GM23338 (cell line): ENCODE measurements around the gene HPGD. TPM values are rescaled to one million over a fixed set of nuclear protein-coding genes. Genes with fewer than 3 reads are reported as not detected.

Source experiments
- ATAC-seq: fragments of 200-7000 bp; cut with Tn5 transposase; 3 replicates; pipeline ENCODE4 v1.9.1; 2020
- DNase-seq: peaks from one replicate; pipeline ENCODE4 v3.0.0-alpha.2; 2015; ENCODE audit warnings: low spot score
- H2AFZ ChIP-seq: fragments of 200-600 bp; sonication (generic); 2 replicates; pipeline ENCODE4 v1.8.0; 2016; ENCODE audit warnings: antibody characterized with exemption, mild to moderate bottlenecking, moderate library complexity
- H3F3A ChIP-seq: fragments of 200-600 bp; sonication (generic); replicated peaks from 2 replicates; pipeline ENCODE4 v1.8.0; 2017; ENCODE audit warnings: antibody characterized with exemption, mixed run types, low read depth
- H3K27ac ChIP-seq: fragments of 200-600 bp; sonication (generic); 2 replicates; pipeline ENCODE4 v1.6.1; 2016; ENCODE audit warnings: low read depth
- H3K27me3 ChIP-seq: fragments of 200-600 bp; sonication (generic); 2 replicates; pipeline ENCODE4 v1.8.0; 2016; ENCODE audit warnings: mild to moderate bottlenecking, mixed run types, moderate library complexity; ENCODE audit not compliant: insufficient read depth
- H3K36me3 ChIP-seq: fragments of 200-600 bp; sonication (generic); 2 replicates; pipeline ENCODE4 v1.8.0; 2016; ENCODE audit warnings: mild to moderate bottlenecking; ENCODE audit not compliant: insufficient read depth
- H3K4me1 ChIP-seq: fragments of 200-600 bp; sonication (generic); 2 replicates; pipeline ENCODE4 v1.8.0; 2016; ENCODE audit warnings: mild to moderate bottlenecking, moderate library complexity; ENCODE audit not compliant: insufficient read depth
- H3K4me2 ChIP-seq: fragments of 200-600 bp; sonication (generic); 2 replicates; pipeline ENCODE4 v1.7.1; 2017; ENCODE audit warnings: mixed run types
- H3K4me3 ChIP-seq: fragments of 200-600 bp; sonication (generic); 2 replicates; pipeline ENCODE4 v1.6.1; 2016; ENCODE audit warnings: mixed run types
- H3K79me2 ChIP-seq: fragments of 200-600 bp; sonication (generic); replicated peaks from 2 replicates; pipeline ENCODE4 v1.8.0; 2017; ENCODE audit warnings: mild to moderate bottlenecking; ENCODE audit not compliant: insufficient read depth
- H3K9me2 ChIP-seq: fragments of 200-600 bp; sonication (generic); 2 replicates; pipeline ENCODE4 v1.8.0; 2017; ENCODE audit not compliant: insufficient read depth
- H4K20me1 ChIP-seq: fragments of 200-600 bp; sonication (generic); replicated peaks from 2 replicates; pipeline ENCODE4 v1.8.0; 2017; ENCODE audit warnings: mild to moderate bottlenecking; ENCODE audit not compliant: insufficient read depth
- H3K27ac Mint-ChIP-seq: 2 replicates; pipeline ENCODE4 v1.8.0; 2020; ENCODE audit warnings: inconsistent platforms, mild to moderate bottlenecking, moderate library complexity, mixed read lengths
- H3K27me3 Mint-ChIP-seq: 3 replicates; pipeline ENCODE4 v1.8.0; 2022; ENCODE audit warnings: low read depth, mild to moderate bottlenecking, moderate library complexity, mixed read lengths, inconsistent platforms; ENCODE audit not compliant: insufficient read depth, poor library complexity
- H3K36me3 Mint-ChIP-seq: 3 replicates; pipeline ENCODE4 v1.8.0; 2021; ENCODE audit warnings: low read depth, mild to moderate bottlenecking, inconsistent platforms, moderate library complexity, mixed read lengths
- H3K4me1 Mint-ChIP-seq: 3 replicates; pipeline ENCODE4 v1.8.0; 2020; ENCODE audit warnings: mild to moderate bottlenecking, inconsistent platforms, mixed read lengths
- H3K4me3 Mint-ChIP-seq: 3 replicates; pipeline ENCODE4 v1.8.0; 2021; ENCODE audit warnings: moderate library complexity, mild to moderate bottlenecking, inconsistent platforms, mixed read lengths
- H3K9me3 Mint-ChIP-seq: 3 replicates; pipeline ENCODE4 v1.8.0; 2020; ENCODE audit warnings: moderate library complexity, mild to moderate bottlenecking, inconsistent platforms, mixed read lengths
- CREB1 ChIP-seq: fragments of 250-450 bp; sonication (Bioruptor Pico); IDR thresholded peaks from 2 replicates; pipeline ENCODE4 v1.5.0; 2020; ENCODE audit warnings: low read depth, mild to moderate bottlenecking, moderate library complexity
- EZH2 ChIP-seq: fragments of 200-600 bp; sonication (generic); IDR thresholded peaks from one replicate; pipeline ENCODE4 v1.8.0; 2017; ENCODE audit warnings: antibody characterized with exemption, mild to moderate bottlenecking, low read depth; ENCODE audit not compliant: unreplicated experiment
- EZH2phosphoT487 ChIP-seq: fragments of 200-600 bp; sonication (generic); IDR thresholded peaks from one replicate; pipeline ENCODE4 v1.8.1; 2018; ENCODE audit warnings: antibody characterized with exemption; ENCODE audit not compliant: unreplicated experiment
- JUNB ChIP-seq: IDR thresholded peaks from one replicate; pipeline ENCODE4 v1.6.1; 2016; ENCODE audit warnings: antibody characterized with exemption; ENCODE audit not compliant: unreplicated experiment
- NANOG ChIP-seq: IDR thresholded peaks from 2 replicates; pipeline ENCODE4 v1.6.1; 2016; ENCODE audit warnings: antibody characterized with exemption, borderline replicate concordance
- POLR2AphosphoS5 ChIP-seq: IDR thresholded peaks from 2 replicates; pipeline ENCODE4 v1.6.1; 2016; ENCODE audit warnings: antibody characterized with exemption, low read depth
- STAT1 ChIP-seq: IDR thresholded peaks from one replicate; pipeline ENCODE4 v1.6.1; 2016; ENCODE audit warnings: antibody characterized with exemption; ENCODE audit not compliant: unreplicated experiment
- ZNF114 ChIP-seq: fragments of 250-450 bp; sonication (Bioruptor Pico); IDR thresholded peaks from 2 replicates; pipeline ENCODE4 v1.5.0; 2020; ENCODE audit warnings: mild to moderate bottlenecking, moderate library complexity
- ZNF331 ChIP-seq: fragments of 250-450 bp; sonication (Bioruptor Pico); IDR thresholded peaks from 2 replicates; pipeline ENCODE4 v1.5.0; 2020; ENCODE audit warnings: low read depth, mild to moderate bottlenecking, moderate library complexity
- polyA plus RNA-seq: library from polyadenylated mRNA; unstranded; fragments of >200 nt; fragmentation: Nextera tagmentation; extraction: Ambion mirVana; gene quantifications from 2 replicates; pipeline ENCODE4 v1.2.1, GENCODE V29; 2016
- total RNA-seq: library from RNA; depleted of rRNA; stranded (reverse); fragments of >200 nt; shearing (Covaris generic); gene quantifications from 2 replicates; pipeline ENCODE4 v1.2.3, GENCODE V29; 2014
- TF ChIP-seq, protein P1 (sequence below), 2 experiments: fragments of 200-600 bp in 1 of 2; sonication (generic) in 1 of 2; conservative IDR thresholded peaks; 2 replicates each; pipeline versions ENCODE4 v1.5.1 to v1.6.1; 2016 to 2017; ENCODE audit warnings: antibody characterized with exemption in 2 of 2, low read depth in 2 of 2, mild to moderate bottlenecking in 2 of 2, moderate library complexity in 1 of 2
- TF ChIP-seq, protein P2 (sequence below): IDR thresholded peaks from 2 replicates; pipeline ENCODE4 v1.6.1; 2016; ENCODE audit warnings: antibody characterized with exemption
- TF ChIP-seq, protein P3 (sequence below): IDR thresholded peaks from one replicate; pipeline ENCODE4 v1.6.1; 2018; ENCODE audit warnings: antibody characterized with exemption; ENCODE audit not compliant: unreplicated experiment

The HPGD gene
- total and polyA plus RNA-seq, 2 experiments from 2014 or later, result 5.6 to 9.1 TPM

DNA sequence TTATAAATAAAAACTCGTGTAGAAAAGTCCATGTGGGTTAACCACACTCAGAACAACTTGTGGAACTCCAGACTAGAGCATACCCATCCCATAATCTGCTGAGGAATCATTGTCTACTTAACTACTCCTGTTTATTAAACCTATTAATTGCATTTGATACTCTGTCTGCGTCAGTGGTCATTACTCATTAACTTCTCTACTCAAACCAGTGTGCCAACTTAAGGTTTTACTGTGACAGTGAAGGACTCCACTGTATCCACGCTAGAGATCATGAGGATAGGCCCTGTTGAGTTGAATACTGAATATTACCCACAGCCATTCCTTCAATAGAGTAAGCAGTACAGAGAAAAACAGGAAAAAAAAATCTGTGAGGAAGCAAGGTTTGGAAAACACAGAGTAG, 17.3 kb downstream of the HPGD start:
- Histone ChIP-seq H3K27me3 (no peaks in the 10 kb centered on the region), H4K20me1 (no peaks in the 10 kb centered on the region), H3K4me2 (no peak overlapping the region), H3K4me1 (no peaks in the 10 kb centered on the region; the same call in 1 of the 2 replicates), H3K27ac (no peak overlapping the region), H3K4me3 (no peak overlapping the region), H2AFZ (no peak overlapping the region), H3K79me2 (no peaks in the 10 kb centered on the region), H3F3A (no peaks in the 10 kb centered on the region), H3K9me2 (no peaks in the 10 kb centered on the region), H3K36me3 (no peaks in the 10 kb centered on the region)
- Mint-ChIP-seq H3K9me3 (no peaks in the 10 kb centered on the region), H3K36me3 (no peaks in the 10 kb centered on the region), H3K4me1 (peaks cover 4% of the 10 kb centered on the region; the same call in 2 of the 3 replicates), H3K27me3 (no peaks in the 10 kb centered on the region), H3K4me3 (no peak overlapping the region), H3K27ac (no peak overlapping the region)
- no peak for DNase-seq
- no peak for ATAC-seq
- TF ChIP-seq NANOG, result no peak

DNA sequence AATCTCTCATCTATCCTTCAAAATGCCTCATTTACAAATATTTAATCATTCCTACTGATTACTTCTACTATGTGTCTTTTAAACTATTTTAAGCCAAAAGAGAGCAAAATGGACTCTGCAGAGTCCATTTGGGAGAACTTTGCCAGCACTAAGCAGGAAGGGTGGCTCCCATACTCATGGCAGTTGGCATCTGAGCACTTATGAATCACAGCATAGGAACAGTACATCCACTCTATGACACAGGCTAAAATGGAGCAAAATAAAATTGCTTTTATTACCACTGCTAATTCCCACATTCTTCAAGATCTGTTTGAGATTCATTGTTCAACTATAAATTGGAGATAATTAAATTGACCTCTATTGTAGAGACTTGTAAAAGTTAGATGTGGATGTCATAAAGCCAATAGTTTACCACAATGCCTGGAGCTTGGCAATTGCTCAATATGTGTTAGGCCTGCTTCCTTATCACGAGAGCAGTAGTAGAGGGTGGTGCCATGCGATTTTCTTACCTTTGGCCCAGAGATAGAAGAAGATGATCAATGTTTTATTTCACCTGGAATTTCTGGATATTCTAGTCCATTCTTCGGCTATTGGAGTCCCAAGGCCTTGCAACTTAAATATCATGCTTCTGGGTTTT, 19.1 kb downstream of the HPGD start:
- no peaks in the 10 kb centered on the region for H3K36me3 Mint-ChIP-seq
- no peaks in the 10 kb centered on the region for H3K9me3 Mint-ChIP-seq
- TF ChIP-seq JUNB (no peak), NANOG (no peak), EZH2 (no peak), EZH2phosphoT487 (no peak), ZNF114 (CRISPR knock-in tag) (no peak), STAT1 (no peak), CREB1 (CRISPR knock-in tag) (no peak), POLR2AphosphoS5 (no peak), ZNF331 (CRISPR knock-in tag) (no peak)
- TF ChIP-seq, protein P1, sequence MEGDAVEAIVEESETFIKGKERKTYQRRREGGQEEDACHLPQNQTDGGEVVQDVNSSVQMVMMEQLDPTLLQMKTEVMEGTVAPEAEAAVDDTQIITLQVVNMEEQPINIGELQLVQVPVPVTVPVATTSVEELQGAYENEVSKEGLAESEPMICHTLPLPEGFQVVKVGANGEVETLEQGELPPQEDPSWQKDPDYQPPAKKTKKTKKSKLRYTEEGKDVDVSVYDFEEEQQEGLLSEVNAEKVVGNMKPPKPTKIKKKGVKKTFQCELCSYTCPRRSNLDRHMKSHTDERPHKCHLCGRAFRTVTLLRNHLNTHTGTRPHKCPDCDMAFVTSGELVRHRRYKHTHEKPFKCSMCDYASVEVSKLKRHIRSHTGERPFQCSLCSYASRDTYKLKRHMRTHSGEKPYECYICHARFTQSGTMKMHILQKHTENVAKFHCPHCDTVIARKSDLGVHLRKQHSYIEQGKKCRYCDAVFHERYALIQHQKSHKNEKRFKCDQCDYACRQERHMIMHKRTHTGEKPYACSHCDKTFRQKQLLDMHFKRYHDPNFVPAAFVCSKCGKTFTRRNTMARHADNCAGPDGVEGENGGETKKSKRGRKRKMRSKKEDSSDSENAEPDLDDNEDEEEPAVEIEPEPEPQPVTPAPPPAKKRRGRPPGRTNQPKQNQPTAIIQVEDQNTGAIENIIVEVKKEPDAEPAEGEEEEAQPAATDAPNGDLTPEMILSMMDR (conservative IDR thresholded peaks at IDR 0.05; ENCODE audit: low read depth in 2 of 2), result no peak
- TF ChIP-seq, protein P2, sequence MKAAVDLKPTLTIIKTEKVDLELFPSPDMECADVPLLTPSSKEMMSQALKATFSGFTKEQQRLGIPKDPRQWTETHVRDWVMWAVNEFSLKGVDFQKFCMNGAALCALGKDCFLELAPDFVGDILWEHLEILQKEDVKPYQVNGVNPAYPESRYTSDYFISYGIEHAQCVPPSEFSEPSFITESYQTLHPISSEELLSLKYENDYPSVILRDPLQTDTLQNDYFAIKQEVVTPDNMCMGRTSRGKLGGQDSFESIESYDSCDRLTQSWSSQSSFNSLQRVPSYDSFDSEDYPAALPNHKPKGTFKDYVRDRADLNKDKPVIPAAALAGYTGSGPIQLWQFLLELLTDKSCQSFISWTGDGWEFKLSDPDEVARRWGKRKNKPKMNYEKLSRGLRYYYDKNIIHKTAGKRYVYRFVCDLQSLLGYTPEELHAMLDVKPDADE, result no peak
- TF ChIP-seq, protein P3, sequence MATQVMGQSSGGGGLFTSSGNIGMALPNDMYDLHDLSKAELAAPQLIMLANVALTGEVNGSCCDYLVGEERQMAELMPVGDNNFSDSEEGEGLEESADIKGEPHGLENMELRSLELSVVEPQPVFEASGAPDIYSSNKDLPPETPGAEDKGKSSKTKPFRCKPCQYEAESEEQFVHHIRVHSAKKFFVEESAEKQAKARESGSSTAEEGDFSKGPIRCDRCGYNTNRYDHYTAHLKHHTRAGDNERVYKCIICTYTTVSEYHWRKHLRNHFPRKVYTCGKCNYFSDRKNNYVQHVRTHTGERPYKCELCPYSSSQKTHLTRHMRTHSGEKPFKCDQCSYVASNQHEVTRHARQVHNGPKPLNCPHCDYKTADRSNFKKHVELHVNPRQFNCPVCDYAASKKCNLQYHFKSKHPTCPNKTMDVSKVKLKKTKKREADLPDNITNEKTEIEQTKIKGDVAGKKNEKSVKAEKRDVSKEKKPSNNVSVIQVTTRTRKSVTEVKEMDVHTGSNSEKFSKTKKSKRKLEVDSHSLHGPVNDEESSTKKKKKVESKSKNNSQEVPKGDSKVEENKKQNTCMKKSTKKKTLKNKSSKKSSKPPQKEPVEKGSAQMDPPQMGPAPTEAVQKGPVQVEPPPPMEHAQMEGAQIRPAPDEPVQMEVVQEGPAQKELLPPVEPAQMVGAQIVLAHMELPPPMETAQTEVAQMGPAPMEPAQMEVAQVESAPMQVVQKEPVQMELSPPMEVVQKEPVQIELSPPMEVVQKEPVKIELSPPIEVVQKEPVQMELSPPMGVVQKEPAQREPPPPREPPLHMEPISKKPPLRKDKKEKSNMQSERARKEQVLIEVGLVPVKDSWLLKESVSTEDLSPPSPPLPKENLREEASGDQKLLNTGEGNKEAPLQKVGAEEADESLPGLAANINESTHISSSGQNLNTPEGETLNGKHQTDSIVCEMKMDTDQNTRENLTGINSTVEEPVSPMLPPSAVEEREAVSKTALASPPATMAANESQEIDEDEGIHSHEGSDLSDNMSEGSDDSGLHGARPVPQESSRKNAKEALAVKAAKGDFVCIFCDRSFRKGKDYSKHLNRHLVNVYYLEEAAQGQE, result no peak

More for the DNA sequence above, 19.1 kb downstream of the HPGD start:
- no peaks in the 10 kb centered on the region; the same call in 1 of the 2 replicates for H3K4me1 ChIP-seq
- Mint-ChIP-seq H3K27ac (no peak overlapping the region), H3K4me3 (no peak overlapping the region), H3K27me3 (no peaks in the 10 kb centered on the region), H3K4me1 (peaks cover 4% of the 10 kb centered on the region; the same call in 2 of the 3 replicates)
- H3K27ac ChIP-seq, result no peak overlapping the region
- no peaks in the 10 kb centered on the region for H4K20me1 ChIP-seq
- H3K27me3 ChIP-seq, result no peaks in the 10 kb centered on the region
- no peaks in the 10 kb centered on the region for H3F3A ChIP-seq
- no peak overlapping the region for H3K4me3 ChIP-seq
- no peaks in the 10 kb centered on the region for H3K9me2 ChIP-seq
- no peak overlapping the region for H3K4me2 ChIP-seq
- ATAC-seq (no peak), DNase-seq (no peak)
- H3K79me2 ChIP-seq, result no peaks in the 10 kb centered on the region
- no peaks in the 10 kb centered on the region for H3K36me3 ChIP-seq
- no peak overlapping the region for H2AFZ ChIP-seq
